HUES6 (cell line): ENCODE results near the gene MYRF.

Experiments used
- H3K27ac ChIP-seq: 2 replicates; pipeline ENCODE4 v1.7.0; 2013; ENCODE audit warnings: low read depth, mild to moderate bottlenecking, low read length, inconsistent platforms
- H3K27me3 ChIP-seq: 2 replicates; pipeline ENCODE4 v1.6.1; 2013; ENCODE audit warnings: low read length; ENCODE audit not compliant: control insufficient read depth, insufficient read depth
- H3K36me3 ChIP-seq: 2 replicates; pipeline ENCODE4 v1.6.1; 2013; ENCODE audit warnings: low read length; ENCODE audit not compliant: control insufficient read depth, insufficient read depth
- H3K4me1 ChIP-seq: 2 replicates; pipeline ENCODE4 v1.6.1; 2013; ENCODE audit warnings: low read length; ENCODE audit not compliant: control insufficient read depth, insufficient read depth
- H3K4me3 ChIP-seq: 2 replicates; pipeline ENCODE4 v1.5.1; 2013; ENCODE audit warnings: low read depth, low read length
- H3K9ac ChIP-seq: one replicate; pipeline ENCODE4 v1.6.1; 2013; ENCODE audit warnings: mild to moderate bottlenecking, low read length
- H3K9me3 ChIP-seq: 2 replicates; pipeline ENCODE4 v1.6.1; 2013; ENCODE audit warnings: low read depth, low read length; ENCODE audit not compliant: control insufficient read depth, insufficient read depth

The MYRF gene

GRCh38 chr11:61712846-61713245 is 39.6 kb upstream of the MYRF start:
- Histone ChIP-seq H3K9me3 (no peaks in the 10 kb centered on the region), H3K27me3 (no peaks in the 10 kb centered on the region), H3K4me3 (no peak overlapping the region), H3K36me3 (no peaks in the 10 kb centered on the region), H3K9ac (no peak overlapping the region), H3K4me1 (peaks cover 50% of the 10 kb centered on the region), H3K27ac (no peak overlapping the region)

GRCh38 chr11:61713464-61713863 is 39.0 kb upstream of the MYRF start:
- Histone ChIP-seq H3K27me3 (no peaks in the 10 kb centered on the region), H3K36me3 (no peaks in the 10 kb centered on the region), H3K4me1 (peaks cover 54% of the 10 kb centered on the region), H3K27ac (no peak overlapping the region), H3K4me3 (no peak overlapping the region), H3K9me3 (no peaks in the 10 kb centered on the region), H3K9ac (no peak overlapping the region)

DNA sequence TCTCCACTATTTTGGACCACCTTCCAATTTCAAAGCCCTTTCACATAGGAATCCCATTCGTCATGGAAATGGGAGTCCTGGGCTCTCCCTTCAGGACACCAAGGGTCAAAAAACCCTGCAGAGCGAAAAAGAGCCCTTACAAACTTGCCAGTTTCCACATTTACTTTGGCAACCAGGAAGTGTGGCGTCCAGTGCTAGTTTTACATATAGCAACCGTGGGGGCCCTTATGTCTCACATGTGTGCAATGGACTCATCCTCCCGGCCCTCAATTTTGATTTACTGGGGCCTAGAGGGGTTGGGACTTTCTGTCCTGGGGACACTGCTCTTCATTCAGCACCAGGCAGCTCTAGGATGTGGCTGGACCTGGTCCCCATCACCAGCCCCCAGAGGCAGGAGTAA is 38.5 kb upstream of the MYRF start:
- no peaks in the 10 kb centered on the region for H3K9me3 ChIP-seq
- no peak overlapping the region for H3K9ac ChIP-seq
- no peaks in the 10 kb centered on the region for H3K27me3 ChIP-seq

GRCh38 chr11:61714316-61714715 is 38.1 kb upstream of the MYRF start:
- Histone ChIP-seq H3K4me3 (no peak overlapping the region), H3K36me3 (no peaks in the 10 kb centered on the region), H3K9me3 (no peaks in the 10 kb centered on the region), H3K27me3 (no peaks in the 10 kb centered on the region), H3K27ac (no peak overlapping the region), H3K9ac (no peak overlapping the region), H3K4me1 (peaks cover 61% of the 10 kb centered on the region)

More for the DNA sequence above, 38.5 kb upstream of the MYRF start:
- no peak overlapping the region for H3K27ac ChIP-seq
- no peak overlapping the region for H3K4me3 ChIP-seq
- H3K36me3 ChIP-seq, result no peaks in the 10 kb centered on the region
- H3K4me1 ChIP-seq, result peaks cover 57% of the 10 kb centered on the region

DNA sequence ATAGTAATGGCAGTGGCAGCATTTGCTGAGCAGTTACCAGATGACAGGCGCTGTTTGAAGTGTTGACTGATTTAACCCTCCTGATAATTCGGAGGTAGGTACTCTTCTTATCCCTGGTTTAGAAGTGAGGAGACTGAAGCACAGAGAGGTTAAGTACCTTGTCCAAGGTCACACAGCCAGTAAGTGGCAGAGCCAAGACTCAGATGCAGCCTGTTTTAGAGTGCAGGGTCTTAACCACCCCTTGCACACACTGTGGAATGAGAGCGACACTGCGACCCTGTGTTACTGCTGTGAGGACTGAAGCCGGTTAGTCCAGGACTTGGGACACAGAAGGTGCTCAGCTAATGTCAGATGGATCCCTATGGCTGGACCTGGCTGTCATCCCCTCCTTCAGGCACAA is 37.5 kb upstream of the MYRF start:
- Histone ChIP-seq H3K27me3 (no peaks in the 10 kb centered on the region), H3K9ac (no peak overlapping the region), H3K36me3 (no peaks in the 10 kb centered on the region), H3K27ac (no peak overlapping the region), H3K4me3 (no peak overlapping the region), H3K9me3 (no peaks in the 10 kb centered on the region), H3K4me1 (peaks cover 61% of the 10 kb centered on the region)

GRCh38 chr11:61715867-61716266 is 36.6 kb upstream of the MYRF start:
- Histone ChIP-seq H3K4me1 (peaks cover 53% of the 10 kb centered on the region), H3K4me3 (no peak overlapping the region), H3K9ac (no peak overlapping the region), H3K9me3 (no peaks in the 10 kb centered on the region), H3K27me3 (no peaks in the 10 kb centered on the region), H3K36me3 (peaks cover 7% of the 10 kb centered on the region), H3K27ac (no peak overlapping the region)

- Histone ChIP-seq H3K9ac (no peak overlapping the region), H3K9me3 (no peaks in the 10 kb centered on the region), H3K36me3 (peaks cover 8% of the 10 kb centered on the region), H3K4me3 (no peak overlapping the region), H3K27ac (no peak overlapping the region), H3K27me3 (no peaks in the 10 kb centered on the region), H3K4me1 (peaks cover 51% of the 10 kb centered on the region)
Observed at GRCh38 chr11:61716478-61717285, 35.8 kb upstream of the MYRF start.

GRCh38 chr11:61717286-61718033 is 35.0 kb upstream of the MYRF start:
- Histone ChIP-seq H3K9me3 (no peaks in the 10 kb centered on the region), H3K4me1 (peaks cover 48% of the 10 kb centered on the region), H3K27ac (no peak overlapping the region), H3K36me3 (peaks cover 8% of the 10 kb centered on the region), H3K4me3 (peak overlapping the region; percentile 50; the same call in 1 of the 2 replicates), H3K27me3 (no peaks in the 10 kb centered on the region), H3K9ac (no peak overlapping the region)

- no peak overlapping the region for H3K9ac ChIP-seq
- H3K27me3 ChIP-seq, result no peaks in the 10 kb centered on the region
- no peak overlapping the region for H3K27ac ChIP-seq
- H3K4me3 ChIP-seq, result peak overlapping the region; percentile 50
- no peaks in the 10 kb centered on the region for H3K9me3 ChIP-seq
- H3K36me3 ChIP-seq, result peaks cover 8% of the 10 kb centered on the region
- peaks cover 48% of the 10 kb centered on the region for H3K4me1 ChIP-seq
Observed at GRCh38 chr11:61718046-61718531, 34.3 kb upstream of the MYRF start.

- Histone ChIP-seq H3K9me3 (no peaks in the 10 kb centered on the region), H3K4me1 (peaks cover 44% of the 10 kb centered on the region), H3K9ac (peak overlapping the region; percentile 24), H3K27ac (no peak overlapping the region), H3K27me3 (no peaks in the 10 kb centered on the region), H3K36me3 (peaks cover 14% of the 10 kb centered on the region), H3K4me3 (peak overlapping the region; percentile 50)
Observed at GRCh38 chr11:61718621-61719302, 33.7 kb upstream of the MYRF start.

- Histone ChIP-seq H3K27me3 (no peaks in the 10 kb centered on the region), H3K9me3 (no peaks in the 10 kb centered on the region), H3K27ac (no peak overlapping the region), H3K9ac (no peak overlapping the region), H3K4me3 (no peak overlapping the region), H3K4me1 (peaks cover 37% of the 10 kb centered on the region), H3K36me3 (peaks cover 26% of the 10 kb centered on the region)
Observed at GRCh38 chr11:61719978-61720377, 32.5 kb upstream of the MYRF start.
